Measurements from ENCODE around the gene CAMTA1.

CAMTA1 gene

DNA sequence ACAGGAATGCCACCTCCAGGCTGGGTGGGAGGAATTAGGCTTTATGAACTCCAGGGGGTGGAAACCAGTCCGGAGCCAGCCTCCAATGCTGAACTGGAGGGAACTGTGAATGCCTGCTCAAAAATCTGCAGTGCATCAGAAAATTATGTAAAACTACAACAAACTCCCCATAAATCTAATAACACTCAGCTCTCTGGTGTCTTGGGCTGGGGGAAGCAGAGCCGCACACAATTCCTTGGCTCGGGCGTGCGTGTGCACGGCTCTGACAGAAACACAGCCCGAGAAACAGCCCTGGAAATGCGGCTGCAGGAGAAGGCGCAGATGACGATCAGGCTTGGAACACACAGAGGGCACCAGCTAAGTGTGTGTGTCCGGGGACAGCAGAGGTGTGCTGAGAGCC, 858.3 kb downstream of the CAMTA1 start:
- no peak overlapping the region for H3K9ac ChIP-seq (ENCODE audit: low read length in 2 of 2)
- H3K4me3 ChIP-seq (ENCODE audit: low read length in 2 of 2) = no peak overlapping the region
- no peaks in the 10 kb centered on the region for H3K27me3 ChIP-seq (ENCODE audit: control insufficient read depth in 1 of 2, insufficient read depth in 2 of 2, low read length in 2 of 2)
- peaks cover 0 to 5% of the 10 kb centered on the region in 2 donors for H3K9me3 ChIP-seq (ENCODE audit: control insufficient read depth in 2 of 2, low read length in 2 of 2)
- no peak overlapping the region for H3K27ac ChIP-seq (ENCODE audit: low read length)
- peaks cover 10% of the 10 kb centered on the region for H3K4me1 ChIP-seq (ENCODE audit: control insufficient read depth, insufficient read depth, low read length)
- H3K36me3 ChIP-seq (ENCODE audit: control insufficient read depth in 2 of 2, insufficient read depth in 2 of 2, low read length in 2 of 2) = no peaks in the 10 kb centered on the region

DNA sequence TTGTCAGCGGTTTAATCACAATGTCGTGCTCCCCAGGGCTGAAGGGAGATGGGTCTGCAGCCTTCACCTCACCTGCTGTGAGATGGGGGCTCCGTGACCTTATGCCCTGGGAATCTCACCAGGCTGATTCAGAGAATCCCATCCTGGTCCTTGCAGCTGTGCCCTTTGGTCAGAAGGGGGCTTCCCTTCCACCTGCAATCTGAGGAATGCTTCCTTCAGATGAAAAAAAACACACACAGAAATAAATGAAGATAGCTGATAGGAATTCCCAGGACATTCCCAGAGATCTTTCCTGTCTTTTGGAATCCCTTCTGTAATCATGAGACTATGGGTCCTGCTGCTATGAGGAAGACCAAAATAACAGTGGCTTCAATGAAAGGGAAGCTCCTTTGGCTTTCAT, 858.8 kb downstream of the CAMTA1 start:
- Histone ChIP-seq H3K9ac (ENCODE audit: low read length in 2 of 2) (no peak overlapping the region), H3K36me3 (ENCODE audit: control insufficient read depth in 2 of 2, insufficient read depth in 2 of 2, low read length in 2 of 2) (no peaks in the 10 kb centered on the region), H3K27ac (ENCODE audit: low read length) (no peak overlapping the region), H3K27me3 (ENCODE audit: control insufficient read depth in 1 of 2, insufficient read depth in 2 of 2, low read length in 2 of 2) (no peaks in the 10 kb centered on the region), H3K4me1 (ENCODE audit: control insufficient read depth, insufficient read depth, low read length) (peaks cover 12% of the 10 kb centered on the region), H3K9me3 (ENCODE audit: control insufficient read depth in 2 of 2, low read length in 2 of 2) (peaks cover 0 to 5% of the 10 kb centered on the region in 2 donors), H3K4me3 (ENCODE audit: low read length in 2 of 2) (no peak overlapping the region)

DNA sequence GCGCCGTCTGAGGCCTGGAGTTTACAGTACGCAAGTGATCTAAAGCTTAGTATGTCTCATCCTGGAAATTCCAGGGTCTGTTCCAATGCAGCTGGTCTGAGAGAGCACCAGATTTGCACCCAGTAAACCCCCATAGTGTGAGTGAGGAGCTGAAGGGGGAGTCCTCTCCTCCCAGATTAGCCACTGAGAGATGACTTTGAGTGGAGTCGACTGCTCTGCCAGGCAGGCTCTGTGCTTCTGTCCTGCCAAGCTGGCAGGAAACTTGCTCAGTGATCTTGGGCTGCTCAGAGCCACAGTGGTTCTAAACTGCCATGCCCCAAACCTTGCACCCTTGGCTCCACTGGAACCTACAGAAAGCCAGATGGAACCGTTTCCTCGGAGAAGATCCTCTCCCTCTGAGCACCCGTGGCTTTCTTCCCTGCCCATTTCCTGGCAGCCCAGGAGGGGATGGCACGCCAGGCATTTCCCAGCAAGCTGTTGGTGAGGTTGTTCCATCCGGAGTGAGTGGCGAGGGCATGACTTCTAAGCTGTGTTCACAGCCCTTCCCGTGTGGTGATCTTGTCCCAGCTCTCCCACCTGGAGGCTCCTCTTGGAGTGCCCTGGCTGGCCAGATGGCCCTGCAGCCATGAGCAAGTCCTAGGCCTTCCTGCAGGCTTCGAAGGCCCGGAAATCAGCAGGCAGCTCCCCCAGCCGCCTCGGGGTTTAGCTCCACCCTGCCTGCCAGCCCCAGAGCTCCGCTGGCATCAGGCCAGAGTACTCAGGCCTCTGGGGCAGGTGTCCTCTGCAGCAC, 859.9 kb downstream of the CAMTA1 start:
- no peak overlapping the region for H3K9ac ChIP-seq (ENCODE audit: low read length in 2 of 2)
- no peak overlapping the region for H3K27ac ChIP-seq (ENCODE audit: low read length)
- no peaks in the 10 kb centered on the region for H3K36me3 ChIP-seq (ENCODE audit: control insufficient read depth in 2 of 2, insufficient read depth in 2 of 2, low read length in 2 of 2)
- H3K4me3 ChIP-seq (ENCODE audit: low read length in 2 of 2) = no peak overlapping the region
- peaks cover 15% of the 10 kb centered on the region for H3K4me1 ChIP-seq (ENCODE audit: control insufficient read depth, insufficient read depth, low read length)
- peaks cover 0 to 5% of the 10 kb centered on the region in 2 donors for H3K9me3 ChIP-seq (ENCODE audit: control insufficient read depth in 2 of 2, low read length in 2 of 2)
- H3K27me3 ChIP-seq (ENCODE audit: control insufficient read depth in 1 of 2, insufficient read depth in 2 of 2, low read length in 2 of 2) = no peaks in the 10 kb centered on the region

DNA sequence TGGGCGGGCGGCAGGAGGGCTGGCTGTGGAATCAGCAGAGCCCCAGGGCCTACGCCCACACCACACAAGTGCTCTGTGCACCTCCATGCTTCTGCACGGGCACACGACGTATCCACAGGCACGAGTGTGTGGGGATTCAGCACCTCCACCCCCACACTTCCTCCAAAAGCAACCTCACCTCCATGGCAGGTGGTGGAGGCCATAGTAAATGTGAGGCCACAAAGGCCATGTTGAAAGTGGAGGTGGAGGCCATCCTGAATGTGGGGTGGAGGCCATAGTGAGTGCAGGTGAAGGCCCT, 860.4 kb downstream of the CAMTA1 start:
- Histone ChIP-seq H3K4me3 (ENCODE audit: low read length in 2 of 2) (no peak overlapping the region), H3K27ac (ENCODE audit: low read length) (no peak overlapping the region), H3K27me3 (ENCODE audit: control insufficient read depth in 1 of 2, insufficient read depth in 2 of 2, low read length in 2 of 2) (no peaks in the 10 kb centered on the region), H3K4me1 (ENCODE audit: control insufficient read depth, insufficient read depth, low read length) (peaks cover 15% of the 10 kb centered on the region), H3K9me3 (ENCODE audit: control insufficient read depth in 2 of 2, low read length in 2 of 2) (peaks cover 0 to 5% of the 10 kb centered on the region in 2 donors), H3K9ac (ENCODE audit: low read length in 2 of 2) (no peak overlapping the region), H3K36me3 (ENCODE audit: control insufficient read depth in 2 of 2, insufficient read depth in 2 of 2, low read length in 2 of 2) (no peaks in the 10 kb centered on the region)

DNA sequence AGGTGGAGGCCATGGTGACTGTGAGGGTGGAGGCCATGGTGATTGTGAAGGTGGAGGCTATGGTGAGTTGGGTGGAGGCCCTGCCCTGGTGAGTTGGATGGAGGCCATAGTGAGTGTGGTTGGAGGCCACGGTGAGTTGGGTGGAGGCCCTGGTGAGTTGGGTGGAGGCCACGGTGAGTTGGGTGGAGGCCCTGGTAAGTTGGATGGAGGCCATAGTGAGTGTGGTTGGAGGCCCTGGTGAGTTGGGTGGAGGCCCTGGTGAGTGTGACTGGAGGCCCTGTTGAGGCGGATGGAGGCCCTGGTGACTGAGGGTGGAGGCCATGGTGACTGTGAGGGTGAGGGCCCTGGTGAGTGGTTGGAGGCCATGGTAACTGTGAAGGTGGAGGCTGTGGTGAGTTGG, 860.9 kb downstream of the CAMTA1 start:
- no peak overlapping the region for H3K9ac ChIP-seq (ENCODE audit: low read length in 2 of 2)
- no peaks in the 10 kb centered on the region for H3K36me3 ChIP-seq (ENCODE audit: control insufficient read depth in 2 of 2, insufficient read depth in 2 of 2, low read length in 2 of 2)
- H3K27me3 ChIP-seq (ENCODE audit: control insufficient read depth in 1 of 2, insufficient read depth in 2 of 2, low read length in 2 of 2) = no peaks in the 10 kb centered on the region
- H3K9me3 ChIP-seq (ENCODE audit: control insufficient read depth in 2 of 2, low read length in 2 of 2) = peaks cover 0 to 5% of the 10 kb centered on the region in 2 donors
- H3K4me1 ChIP-seq (ENCODE audit: control insufficient read depth, insufficient read depth, low read length) = peaks cover 15% of the 10 kb centered on the region
- no peak overlapping the region for H3K4me3 ChIP-seq (ENCODE audit: low read length in 2 of 2)
- H3K27ac ChIP-seq (ENCODE audit: low read length) = no peak overlapping the region

DNA sequence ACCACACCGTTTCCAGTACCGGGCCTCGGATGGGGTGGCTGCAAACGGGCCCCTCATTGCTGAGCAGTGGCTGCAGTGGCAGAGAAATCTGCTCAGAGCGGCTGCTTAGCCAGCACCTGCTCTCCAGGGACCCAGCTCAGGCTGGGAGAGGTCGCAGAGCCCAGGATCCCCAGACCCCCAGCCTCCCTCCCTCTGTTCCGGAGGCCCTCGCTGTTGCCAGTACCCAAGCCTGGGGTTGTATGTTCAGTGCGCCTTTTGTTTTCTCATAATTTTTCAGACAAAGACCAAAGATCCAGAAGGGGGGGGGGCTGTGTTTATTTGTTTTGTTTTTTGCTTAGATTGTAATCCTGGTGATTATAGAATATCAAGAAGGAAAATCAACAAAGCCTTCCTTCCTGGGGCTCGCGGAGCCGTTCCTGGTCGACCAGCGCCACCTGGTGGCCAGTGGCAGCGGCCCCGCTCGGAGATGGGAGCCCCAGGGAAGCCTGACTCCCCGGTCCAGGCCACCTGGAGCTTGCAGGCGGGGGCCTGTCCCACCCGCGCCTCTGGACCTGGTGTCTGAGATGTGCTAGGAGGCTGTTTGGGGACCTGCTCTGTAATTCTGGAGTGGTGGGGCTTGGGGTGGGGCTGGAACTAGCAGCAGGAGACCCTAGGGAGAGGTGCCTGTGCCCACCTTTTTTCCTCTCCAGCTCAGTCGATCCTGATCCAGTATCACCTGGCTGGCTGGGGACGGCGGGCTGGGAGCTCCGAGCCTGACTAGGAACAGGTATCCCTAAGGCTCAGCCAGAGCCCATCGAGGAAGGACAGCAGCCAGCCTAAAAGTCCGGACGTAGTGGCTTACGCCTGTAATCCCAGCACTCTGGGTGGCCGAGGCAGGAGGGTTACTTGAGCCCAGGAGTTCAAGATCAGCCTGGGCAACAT, 862.0 kb downstream of the CAMTA1 start:
- Histone ChIP-seq H3K27ac (ENCODE audit: low read length) (no peak overlapping the region), H3K4me3 (ENCODE audit: low read length in 2 of 2) (no peak overlapping the region), H3K9me3 (ENCODE audit: control insufficient read depth in 2 of 2, low read length in 2 of 2) (peaks cover 0 to 5% of the 10 kb centered on the region in 2 donors), H3K4me1 (ENCODE audit: control insufficient read depth, insufficient read depth, low read length) (peaks cover 15% of the 10 kb centered on the region), H3K36me3 (ENCODE audit: control insufficient read depth in 2 of 2, insufficient read depth in 2 of 2, low read length in 2 of 2) (no peaks in the 10 kb centered on the region), H3K9ac (ENCODE audit: low read length in 2 of 2) (no peak overlapping the region), H3K27me3 (ENCODE audit: control insufficient read depth in 1 of 2, insufficient read depth in 2 of 2, low read length in 2 of 2) (no peaks in the 10 kb centered on the region)

DNA sequence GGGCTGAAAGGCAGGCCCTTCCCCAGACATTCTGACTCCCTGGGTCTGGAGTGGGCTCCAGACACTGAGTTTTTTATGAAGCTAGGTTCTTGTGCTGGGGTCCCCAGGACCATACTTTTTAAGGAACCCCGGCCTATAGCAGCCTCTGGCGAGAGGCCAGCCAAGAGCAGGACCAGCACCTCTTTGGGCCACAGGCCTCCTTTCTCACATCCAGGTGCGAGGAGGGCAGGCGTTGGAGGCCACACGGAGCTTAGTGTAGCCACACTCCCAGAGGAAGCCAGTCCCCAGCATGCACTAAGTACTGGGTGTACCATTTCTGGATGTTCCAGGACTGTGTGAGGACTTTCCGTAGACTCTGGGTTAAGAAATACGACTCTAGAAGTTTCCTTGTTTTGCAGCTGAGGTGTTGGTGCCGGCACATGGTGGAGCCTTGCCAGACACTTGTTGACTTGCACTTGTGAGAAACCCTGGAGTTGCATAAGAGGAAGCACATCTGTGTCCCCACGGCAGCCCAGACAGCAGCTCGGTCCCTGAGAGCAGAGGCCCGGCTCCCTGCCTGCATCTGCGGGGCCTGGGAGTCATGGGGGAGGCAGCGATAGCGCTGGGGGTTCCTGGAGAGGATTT, 863.6 kb downstream of the CAMTA1 start:
- Histone ChIP-seq H3K4me1 (ENCODE audit: control insufficient read depth, insufficient read depth, low read length) (peaks cover 15% of the 10 kb centered on the region), H3K9ac (ENCODE audit: low read length in 2 of 2) (no peak overlapping the region), H3K36me3 (ENCODE audit: control insufficient read depth in 2 of 2, insufficient read depth in 2 of 2, low read length in 2 of 2) (no peaks in the 10 kb centered on the region), H3K27me3 (ENCODE audit: control insufficient read depth in 1 of 2, insufficient read depth in 2 of 2, low read length in 2 of 2) (peaks cover 0 to 2% of the 10 kb centered on the region in 2 donors), H3K9me3 (ENCODE audit: control insufficient read depth in 2 of 2, low read length in 2 of 2) (peaks cover 0 to 5% of the 10 kb centered on the region in 2 donors), H3K4me3 (ENCODE audit: low read length in 2 of 2) (no peak overlapping the region), H3K27ac (ENCODE audit: low read length) (no peak overlapping the region)

DNA sequence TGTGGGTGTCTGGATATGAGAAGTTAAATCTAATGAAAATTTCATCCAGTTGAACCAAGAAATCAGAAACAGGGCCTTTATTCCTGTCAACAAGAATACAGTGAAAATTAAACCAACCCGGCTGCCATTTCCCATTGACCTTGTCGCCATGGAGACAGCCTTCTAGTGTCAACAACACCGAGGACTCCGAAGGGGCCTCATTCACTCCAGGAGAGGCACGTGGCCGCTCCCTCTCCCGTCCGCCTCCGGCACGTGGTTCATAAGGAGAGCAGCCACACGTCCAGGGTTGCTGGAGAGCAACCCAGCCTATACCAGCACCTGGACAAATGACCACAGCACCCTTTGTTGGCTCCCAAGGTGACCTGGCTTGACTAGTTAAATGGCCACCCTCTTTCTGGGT, 865.5 kb downstream of the CAMTA1 start:
- Histone ChIP-seq H3K36me3 (ENCODE audit: control insufficient read depth in 2 of 2, insufficient read depth in 2 of 2, low read length in 2 of 2) (no peaks in the 10 kb centered on the region), H3K9me3 (ENCODE audit: control insufficient read depth in 2 of 2, low read length in 2 of 2) (no peaks in the 10 kb centered on the region), H3K4me1 (ENCODE audit: control insufficient read depth, insufficient read depth, low read length) (peaks cover 11% of the 10 kb centered on the region), H3K27ac (ENCODE audit: low read length) (no peak overlapping the region), H3K27me3 (ENCODE audit: control insufficient read depth in 1 of 2, insufficient read depth in 2 of 2, low read length in 2 of 2) (peaks cover 0 to 2% of the 10 kb centered on the region in 2 donors), H3K9ac (ENCODE audit: low read length in 2 of 2) (no peak overlapping the region), H3K4me3 (ENCODE audit: low read length in 2 of 2) (no peak overlapping the region)

DNA sequence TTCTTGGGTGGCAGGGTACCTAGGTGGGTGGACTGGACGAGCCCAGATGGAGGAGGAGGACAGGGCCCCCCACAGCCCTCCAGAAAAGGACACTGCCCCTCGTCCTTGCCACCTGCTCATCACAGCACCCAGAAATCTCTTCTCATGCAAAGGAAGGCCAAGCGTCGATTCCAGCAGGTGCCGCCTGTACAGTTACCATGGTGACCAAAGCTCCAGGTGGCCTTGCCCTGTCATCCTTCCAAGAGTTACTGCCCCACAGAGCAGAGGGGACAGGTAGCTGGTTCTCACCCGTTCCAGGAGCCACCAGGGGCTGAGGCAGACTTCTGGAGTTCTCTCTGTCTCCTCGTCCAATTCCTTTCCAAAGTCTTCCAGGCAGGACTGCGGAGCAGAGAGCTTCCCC, 865.9 kb downstream of the CAMTA1 start:
- H3K4me1 ChIP-seq (ENCODE audit: control insufficient read depth, insufficient read depth, low read length) = peaks cover 11% of the 10 kb centered on the region
- no peaks in the 10 kb centered on the region for H3K36me3 ChIP-seq (ENCODE audit: control insufficient read depth in 2 of 2, insufficient read depth in 2 of 2, low read length in 2 of 2)
- H3K27ac ChIP-seq (ENCODE audit: low read length) = no peak overlapping the region
- H3K27me3 ChIP-seq (ENCODE audit: control insufficient read depth in 1 of 2, insufficient read depth in 2 of 2, low read length in 2 of 2) = peaks cover 0 to 2% of the 10 kb centered on the region in 2 donors
- no peaks in the 10 kb centered on the region for H3K9me3 ChIP-seq (ENCODE audit: control insufficient read depth in 2 of 2, low read length in 2 of 2)
- H3K9ac ChIP-seq (ENCODE audit: low read length in 2 of 2) = no peak overlapping the region
- H3K4me3 ChIP-seq (ENCODE audit: low read length in 2 of 2) = no peak overlapping the region

DNA sequence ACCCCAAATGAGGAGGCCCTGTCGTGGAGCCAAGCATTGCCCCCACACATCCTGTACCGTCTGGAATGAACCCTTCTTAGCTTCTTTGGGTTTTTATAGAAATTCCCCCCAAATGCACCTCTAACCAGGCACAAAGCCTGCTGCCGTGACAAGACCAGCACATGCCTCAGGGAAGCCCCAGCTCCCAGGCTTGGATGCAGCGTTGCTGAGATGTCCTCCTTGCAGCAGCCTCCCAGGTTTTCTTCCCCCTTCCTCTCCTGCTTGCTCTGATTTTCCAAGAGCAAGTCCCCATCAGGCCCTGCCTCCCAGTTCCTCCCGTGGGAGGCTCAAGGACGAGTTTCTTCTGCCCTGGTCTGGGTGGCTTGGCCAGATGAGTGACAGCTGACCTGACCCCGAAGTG, 866.8 kb downstream of the CAMTA1 start:
- Histone ChIP-seq H3K4me3 (ENCODE audit: low read length in 2 of 2) (no peak overlapping the region), H3K36me3 (ENCODE audit: control insufficient read depth in 2 of 2, insufficient read depth in 2 of 2, low read length in 2 of 2) (no peaks in the 10 kb centered on the region), H3K4me1 (ENCODE audit: control insufficient read depth, insufficient read depth, low read length) (peaks cover 11% of the 10 kb centered on the region), H3K27ac (ENCODE audit: low read length) (no peak overlapping the region), H3K9ac (ENCODE audit: low read length in 2 of 2) (no peak overlapping the region), H3K27me3 (ENCODE audit: control insufficient read depth in 1 of 2, insufficient read depth in 2 of 2, low read length in 2 of 2) (peaks cover 0 to 2% of the 10 kb centered on the region in 2 donors), H3K9me3 (ENCODE audit: control insufficient read depth in 2 of 2, low read length in 2 of 2) (no peaks in the 10 kb centered on the region)
